GM10847 (cell line): Measurements from ENCODE around the gene CENPS.

ENCODE experiments used
- POLR2A ChIP-seq: IDR thresholded peaks from 2 replicates; pipeline ENCODE4 v1.6.1; 2011; ENCODE audit not compliant: insufficient read length; ENCODE audit errors: extremely low read depth

CENPS gene

DNA sequence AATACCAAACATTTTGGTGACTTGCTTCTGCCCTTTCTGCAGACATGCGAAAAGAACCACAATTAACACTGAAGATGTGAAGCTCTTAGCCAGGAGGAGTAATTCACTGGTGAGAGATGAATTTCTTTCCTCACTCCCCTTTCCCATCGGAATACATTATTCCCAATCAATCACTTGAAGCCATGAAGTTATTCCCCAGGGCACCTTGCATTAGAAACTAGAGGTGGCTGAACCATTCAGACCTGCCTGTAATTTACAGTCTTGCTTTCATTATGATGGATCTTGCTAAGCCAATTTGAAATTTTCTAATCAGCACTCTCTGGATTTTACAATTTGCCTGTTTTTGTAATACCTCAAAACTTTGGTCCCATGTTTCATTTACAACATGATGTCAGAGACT lies 10.1 kb downstream of the CENPS start:
- no peak for TF ChIP-seq POLR2A

DNA sequence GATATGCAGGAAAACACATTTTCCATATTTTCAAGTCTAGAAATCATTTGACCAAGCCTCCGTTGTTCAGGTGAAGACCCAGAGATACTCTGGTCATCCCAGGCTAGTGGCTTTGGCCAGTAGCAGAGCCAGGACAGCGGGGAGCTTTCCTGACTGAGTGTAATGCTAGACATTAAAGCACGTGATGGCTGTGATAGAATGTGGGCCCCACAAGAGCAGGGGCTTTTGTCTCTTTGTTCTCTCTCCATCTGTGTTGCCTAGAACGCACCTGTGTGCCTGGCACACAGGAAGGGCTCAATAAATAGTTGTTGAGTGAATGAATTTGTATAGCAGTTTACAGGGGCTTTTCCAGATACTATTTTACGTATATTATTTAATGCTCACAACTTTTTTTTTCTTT lies 10.6 kb downstream of the CENPS start:
- TF ChIP-seq POLR2A = no peak

DNA sequence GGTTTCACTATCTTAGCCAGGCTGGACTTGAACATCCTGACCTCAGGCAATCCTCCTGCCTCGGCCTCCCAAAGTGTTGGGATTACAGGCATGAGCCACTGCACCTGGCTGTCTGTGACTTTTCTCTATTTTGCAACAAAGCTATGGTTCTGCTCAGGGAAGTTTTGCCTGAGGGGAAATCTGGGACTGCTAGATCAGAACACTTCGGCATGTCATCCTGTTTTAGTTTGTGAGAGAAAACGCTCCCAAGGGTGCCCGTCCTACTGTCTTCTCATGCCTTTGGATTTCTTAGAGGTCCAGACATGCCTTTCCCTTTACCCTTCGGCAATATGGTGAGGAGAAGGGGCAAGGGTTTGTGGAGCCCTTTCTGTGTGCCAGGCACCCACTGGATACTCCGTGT lies 14.0 kb downstream of the CENPS start:
- no peak for TF ChIP-seq POLR2A

DNA sequence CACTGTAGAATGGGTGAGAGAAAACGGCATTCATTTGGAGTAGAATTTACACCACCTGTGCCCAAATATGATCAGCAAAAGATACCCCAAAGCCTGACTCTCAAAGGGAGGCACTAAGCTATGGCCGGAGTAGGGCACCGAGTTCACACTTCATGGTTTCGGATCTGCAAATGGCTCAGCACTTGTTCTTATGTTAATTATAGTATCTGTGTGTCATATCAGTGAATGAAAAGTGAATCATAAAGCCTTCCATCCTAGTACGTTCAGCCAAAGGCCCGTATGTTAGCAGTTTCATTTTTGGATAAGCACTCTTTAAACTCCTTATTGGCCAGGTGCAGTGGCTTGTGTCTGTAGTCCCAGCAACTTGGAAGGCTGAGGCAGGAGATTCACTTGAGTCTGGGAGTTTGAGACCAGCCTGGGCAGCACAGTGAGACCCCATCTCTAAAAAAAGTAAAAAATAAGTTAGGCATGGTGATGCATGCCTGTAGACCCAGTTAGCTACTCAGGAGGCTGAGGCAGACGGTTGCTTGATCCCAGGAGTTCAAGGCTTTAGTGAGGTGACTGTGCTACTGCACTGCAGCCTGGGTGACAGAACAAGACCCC lies 14.7 kb downstream of the CENPS start:
- no peak for TF ChIP-seq POLR2A

DNA sequence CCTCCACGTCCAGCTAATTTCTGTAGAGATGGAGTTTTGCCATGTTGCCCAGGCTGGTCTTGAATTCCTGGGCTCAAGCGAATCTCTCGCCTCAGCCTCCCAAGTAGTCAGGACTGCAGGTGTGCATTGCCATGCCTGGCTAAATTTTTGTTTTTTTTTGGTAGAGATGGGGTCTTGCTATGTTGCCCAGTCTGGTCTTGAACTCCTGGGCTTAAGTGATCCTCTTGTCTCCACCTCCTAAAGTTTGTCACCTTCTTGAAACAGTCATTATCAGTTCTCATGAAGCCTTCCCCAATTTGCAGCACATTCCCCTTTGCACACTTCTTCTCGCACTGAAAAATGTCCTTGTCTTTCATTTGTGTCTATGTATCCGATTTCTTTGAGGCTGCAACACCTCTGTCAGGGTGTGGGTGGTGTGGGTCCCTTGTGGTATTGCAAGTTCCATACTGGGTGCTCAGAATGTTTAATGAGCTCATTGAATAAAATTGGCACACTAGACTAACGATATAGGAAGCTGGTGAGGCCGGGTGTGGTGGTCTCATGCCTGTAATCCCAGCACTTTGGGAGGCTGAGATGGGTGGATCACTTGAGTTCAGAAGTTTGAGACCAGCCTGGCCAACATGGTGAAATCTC lies 16.7 kb downstream of the CENPS start:
- no peak for TF ChIP-seq POLR2A

DNA sequence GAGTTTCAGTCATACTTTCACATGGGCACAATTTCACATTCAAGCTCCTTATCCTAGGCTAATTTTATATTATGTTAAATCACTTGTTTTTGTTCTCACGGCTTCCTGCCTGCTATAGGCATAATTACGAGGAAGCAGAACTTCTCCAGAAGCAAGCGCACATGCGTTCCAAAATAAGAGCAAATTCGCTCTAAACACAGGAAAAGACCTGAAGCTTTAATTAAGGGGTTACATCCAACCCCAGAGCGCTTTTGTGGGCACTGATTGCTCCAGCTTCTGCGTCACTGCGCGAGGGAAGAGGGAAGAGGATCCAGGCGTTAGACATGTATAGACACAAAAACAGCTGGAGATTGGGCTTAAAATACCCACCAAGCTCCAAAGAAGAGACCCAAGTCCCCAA lies 19.5 kb downstream of the CENPS start, which contains the start of gene CORT:
Gene CORT (plus strand): TSS at position 281 of the 400 bp plus-strand sequence. CDS start 193 bp downstream, outside the sequence.
- no peak for TF ChIP-seq POLR2A

DNA sequence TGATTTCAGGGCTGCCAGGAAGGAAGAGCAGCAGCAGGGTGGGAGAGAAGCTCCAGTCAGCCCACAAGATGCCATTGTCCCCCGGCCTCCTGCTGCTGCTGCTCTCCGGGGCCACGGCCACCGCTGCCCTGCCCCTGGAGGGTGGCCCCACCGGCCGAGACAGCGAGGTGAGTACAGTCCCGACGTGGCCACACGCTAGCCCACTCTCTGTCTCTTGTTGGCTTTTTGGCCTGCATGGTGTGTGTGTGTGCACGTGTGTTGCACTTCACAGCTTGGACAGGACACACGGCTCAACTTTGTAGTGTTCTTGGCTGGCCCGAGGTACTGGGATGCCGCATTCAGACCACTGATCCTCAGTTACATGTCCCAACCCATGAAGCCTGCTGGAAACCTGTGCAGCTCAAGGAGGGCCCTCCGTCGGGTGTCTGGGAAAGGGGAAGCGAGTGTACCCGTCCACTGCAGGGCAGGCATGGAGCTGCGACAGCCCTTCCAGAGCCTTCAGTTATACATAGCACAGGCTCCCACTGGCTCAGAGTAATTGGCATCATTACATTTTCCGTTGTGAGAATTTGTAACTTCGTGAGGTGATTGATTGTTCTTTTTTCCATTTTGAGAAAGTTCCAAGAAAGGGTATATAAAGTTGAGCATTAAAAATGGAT lies 20.1 kb downstream of the CENPS start:
- no peak for TF ChIP-seq POLR2A

DNA sequence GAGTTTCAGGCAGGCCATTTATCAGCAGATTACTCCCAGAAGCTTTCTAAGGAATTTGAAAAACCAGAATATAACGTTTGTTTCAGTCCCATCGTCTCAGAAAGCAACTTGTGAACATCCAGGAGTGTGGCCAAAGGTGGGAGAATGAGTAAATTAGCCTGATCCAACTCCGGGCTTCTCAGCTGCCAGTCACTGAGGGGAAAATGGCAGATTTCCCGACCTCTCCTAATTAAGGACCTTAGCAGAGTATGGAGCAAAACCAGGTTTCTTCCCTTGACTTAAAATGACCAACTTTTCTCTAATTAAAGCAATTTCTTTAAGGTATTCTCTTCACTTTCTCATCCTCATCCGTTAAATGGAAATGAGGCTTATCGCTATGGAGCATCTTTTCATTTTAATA lies 20.6 kb downstream of the CENPS start:
- no peak for TF ChIP-seq POLR2A

DNA sequence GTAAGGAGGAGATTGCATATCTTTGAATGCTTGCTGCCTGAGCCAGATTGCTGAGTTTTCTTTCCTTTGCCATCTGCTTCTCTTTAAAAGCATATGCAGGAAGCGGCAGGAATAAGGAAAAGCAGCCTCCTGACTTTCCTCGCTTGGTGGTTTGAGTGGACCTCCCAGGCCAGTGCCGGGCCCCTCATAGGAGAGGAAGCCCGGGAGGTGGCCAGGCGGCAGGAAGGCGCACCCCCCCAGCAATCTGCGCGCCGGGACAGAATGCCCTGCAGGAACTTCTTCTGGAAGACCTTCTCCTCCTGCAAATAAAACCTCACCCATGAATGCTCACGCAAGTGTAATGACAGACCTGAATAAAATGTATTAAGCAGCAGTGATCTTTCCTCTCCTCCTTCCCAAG lies 21.1 kb downstream of the CENPS start:
- no peak for TF ChIP-seq POLR2A

DNA sequence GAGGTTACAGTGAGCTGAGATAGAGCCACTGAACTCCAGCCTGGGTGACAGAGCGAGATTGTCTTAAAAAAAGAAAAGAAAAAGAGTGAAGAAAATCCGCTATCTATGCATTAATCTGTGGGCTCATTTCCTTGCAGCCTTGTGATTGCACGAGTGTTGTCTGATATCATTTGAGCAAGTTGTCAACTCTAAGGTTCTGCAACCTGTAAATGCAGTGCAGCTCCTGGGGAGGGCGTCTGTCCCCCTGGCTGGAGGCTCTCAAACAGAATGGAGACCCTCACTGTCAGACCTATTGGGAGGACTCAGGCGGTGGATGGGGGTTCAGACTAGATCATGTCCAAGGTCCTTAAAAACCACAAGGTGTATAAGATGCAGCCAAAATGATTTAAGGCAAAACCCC lies 25.8 kb downstream of the CENPS start:
- no peak for TF ChIP-seq POLR2A

DNA sequence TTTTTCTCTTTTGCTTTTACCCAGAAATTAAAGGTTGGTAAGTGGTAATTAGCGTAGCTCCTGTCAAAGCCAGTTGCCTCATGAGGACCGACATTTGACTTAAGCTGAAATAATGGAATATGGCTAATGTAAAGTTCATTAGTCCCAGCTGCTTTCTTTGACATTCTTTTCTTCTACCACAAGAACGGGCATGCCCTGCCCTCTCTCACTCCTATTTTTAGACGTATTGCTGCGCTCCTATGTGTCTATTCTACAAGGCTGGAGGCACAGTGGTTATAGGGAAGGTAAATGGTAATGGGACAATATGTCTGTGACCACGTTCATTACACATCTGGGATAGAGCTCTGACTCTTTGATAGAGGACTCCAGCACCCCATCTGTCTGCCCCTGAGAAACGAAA lies 26.4 kb downstream of the CENPS start:
- TF ChIP-seq POLR2A = no peak

DNA sequence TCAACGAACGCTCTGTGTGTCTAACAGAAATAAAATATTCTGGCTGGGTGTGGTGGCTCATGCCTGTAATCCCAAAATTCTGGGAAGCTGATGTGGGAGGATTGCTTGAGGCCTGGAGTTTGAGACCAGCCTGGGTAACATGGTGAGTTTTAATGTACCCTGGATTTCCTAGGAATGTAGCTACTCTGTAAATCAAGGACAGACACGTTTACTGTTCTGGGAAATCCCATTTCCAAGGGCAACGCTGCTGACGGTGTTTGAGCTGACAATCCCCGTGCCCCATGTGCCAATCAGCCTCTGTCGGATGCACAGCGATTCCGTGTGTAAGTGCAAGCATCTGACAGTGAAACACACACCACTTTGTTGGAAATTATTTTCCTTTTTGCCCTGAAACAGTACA lies 27.6 kb downstream of the CENPS start:
- no peak for TF ChIP-seq POLR2A

DNA sequence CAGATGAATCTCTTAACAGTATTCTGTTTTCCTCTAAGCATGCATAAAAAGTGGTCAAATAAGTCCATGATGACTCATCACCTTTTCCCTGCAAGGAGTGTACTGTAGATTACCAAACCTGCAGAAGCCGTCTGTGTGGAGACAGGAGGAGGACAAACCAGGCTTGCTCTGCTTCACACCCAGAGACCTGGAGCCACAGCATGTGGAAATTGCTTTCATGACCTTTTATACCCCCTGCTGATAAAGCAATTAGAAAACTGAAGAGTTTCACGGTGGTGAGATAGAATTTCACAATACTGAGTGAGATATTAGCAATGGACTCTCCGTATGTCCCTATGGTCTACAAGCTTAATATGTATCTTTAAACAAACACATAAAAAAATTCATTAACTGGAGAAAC lies 29.0 kb downstream of the CENPS start:
- TF ChIP-seq POLR2A = no peak

DNA sequence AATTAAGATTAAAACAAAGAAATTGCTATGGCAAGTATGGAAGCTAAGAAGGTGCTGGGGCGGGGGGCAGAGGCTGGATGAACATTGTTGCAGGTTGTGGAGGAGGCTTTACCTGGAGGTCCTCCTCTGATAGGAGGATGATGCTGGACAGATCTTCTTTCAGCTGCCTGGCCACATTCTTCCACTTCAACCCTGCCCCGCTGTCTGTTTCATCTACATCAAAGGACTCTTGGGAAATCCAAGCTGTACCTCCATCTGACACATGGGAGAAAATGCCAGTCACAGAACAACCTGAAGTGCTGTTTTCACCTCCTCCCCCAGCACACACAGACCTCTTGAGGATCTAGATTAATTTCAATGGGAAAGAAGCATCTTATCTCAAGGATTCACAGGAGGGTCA lies 36.8 kb downstream of the CENPS start:
- no peak for TF ChIP-seq POLR2A

DNA sequence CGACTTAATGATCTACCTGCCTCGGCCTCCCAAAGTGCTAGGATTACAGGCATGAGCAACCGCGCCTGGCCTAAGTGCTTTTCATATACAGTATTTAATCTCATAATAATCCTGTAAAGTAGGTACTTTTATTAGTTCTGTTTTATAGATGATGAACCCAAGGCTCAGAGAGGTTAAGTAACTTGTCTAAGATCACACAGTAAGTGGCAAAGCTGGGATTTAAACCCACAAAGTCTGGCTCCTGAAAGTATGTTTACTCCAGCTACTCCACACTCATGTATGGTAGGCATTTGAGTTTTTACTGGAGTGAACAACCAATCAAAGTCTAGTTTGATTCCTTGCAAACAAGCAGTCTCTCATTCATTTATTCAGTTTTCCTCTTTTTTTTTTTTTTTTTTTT lies 39.8 kb downstream of the CENPS start:
- TF ChIP-seq POLR2A = no peak

DNA sequence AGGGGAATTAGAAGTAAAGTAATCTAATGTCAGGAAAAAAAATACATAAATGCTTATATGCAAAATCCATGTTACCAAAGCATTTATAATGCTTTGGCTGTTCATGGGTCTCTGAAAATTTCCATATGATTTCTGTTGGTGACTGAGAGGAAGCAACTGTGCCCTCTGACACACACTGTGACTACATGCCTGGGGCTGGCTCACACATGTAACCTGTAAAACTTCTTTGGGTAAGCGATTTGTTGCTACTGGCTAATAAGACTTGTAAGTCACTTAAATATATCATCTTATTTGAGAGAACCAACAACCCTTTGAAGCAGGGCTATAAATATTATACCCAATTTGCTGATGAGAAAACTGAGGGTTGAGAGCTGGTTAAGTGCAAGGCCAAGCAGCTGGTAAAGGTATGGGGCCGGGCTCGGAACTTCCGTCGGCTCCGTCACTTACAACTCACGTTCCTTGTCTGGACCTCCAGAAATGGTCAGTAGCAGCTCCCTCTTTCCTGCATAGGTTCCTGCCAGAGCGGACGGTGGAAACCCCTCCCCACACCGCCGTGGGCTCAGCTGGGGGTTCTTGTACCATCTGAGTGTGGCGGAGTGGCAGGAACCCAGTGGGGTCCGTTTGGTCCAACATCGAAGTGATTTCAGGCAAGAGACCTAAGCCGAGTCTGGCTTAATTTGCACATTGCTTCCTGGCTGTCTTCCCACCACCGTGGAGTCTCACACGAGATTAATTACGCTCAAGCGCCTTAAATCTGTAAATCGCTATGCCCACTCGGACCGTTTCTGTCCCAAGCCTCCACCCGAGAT lies 41.4 kb downstream of the CENPS start:
- TF ChIP-seq POLR2A = no peak
